Measurements from ENCODE around the gene ACP2. TPM values are rescaled to one million over a fixed set of nuclear protein-coding genes. Genes with fewer than 3 reads are reported as not detected.
A peak's percentile ranks its signal among the peaks of the same experiment; 100 is the strongest.

Gene ACP2
- total and polyA plus RNA-seq, 9 of the 15 experiments (the other 6 are each of a cell fraction or from before 2014, with no cell fraction given): 1.9 to 20.0 (median 11.6) TPM

DNA sequence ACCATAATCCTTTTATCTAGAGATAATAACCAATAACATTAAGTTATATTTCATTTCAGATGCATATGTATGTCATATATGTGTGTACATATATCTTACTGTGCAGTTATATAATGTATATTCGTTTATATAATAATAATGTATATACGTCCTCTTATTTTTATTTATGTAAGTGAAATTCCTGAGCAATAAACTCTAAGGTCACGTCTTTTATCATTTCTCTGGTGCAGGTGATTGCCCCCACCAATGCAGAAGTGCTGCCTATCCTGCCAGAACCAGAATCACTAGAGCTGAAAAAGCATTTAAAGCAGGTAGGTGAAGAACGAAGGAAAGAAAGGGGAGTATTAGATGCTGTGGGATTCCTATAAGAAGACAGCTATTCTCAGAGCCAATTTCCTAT, 30.2 kb upstream of the ACP2 start:
- H3K36me3 ChIP-seq (ENCODE audit: control insufficient read depth, insufficient read depth, low read length): peaks cover 90% of the 10 kb centered on the region
- no peak overlapping the region for H3K4me2 ChIP-seq (ENCODE audit: insufficient read depth, low read length)
- TF ChIP-seq ZNF277 (CRISPR knock-in tag; IDR thresholded peaks at IDR 0.05; ENCODE audit: borderline replicate concordance) (peak; percentile 68; the same call in 1 of the 2 replicates), ZNF512 (tag; IDR thresholded peaks at IDR 0.05) (0 out of 2 replicates have a peak, but pooled peaks have one; percentile 41), ZNF408 (CRISPR knock-in tag; IDR thresholded peaks at IDR 0.05; ENCODE audit: low read depth) (0 out of 2 replicates have a peak, but pooled peaks have one; percentile 57), ZNF407 (IDR thresholded peaks at IDR 0.05; ENCODE audit: low read depth) (no peak), SRSF7 (optimal IDR thresholded peaks at IDR 0.05; ENCODE audit: low read depth, low read length) (no peak), XRCC5 (IDR thresholded peaks at IDR 0.05; ENCODE audit: low read depth, low read length) (no peak), NFIX (CRISPR knock-in tag; IDR thresholded peaks at IDR 0.05; ENCODE audit: low read depth) (peak; percentile 41; the same call in 1 of the 2 replicates)
- TF ChIP-seq, protein P1, sequence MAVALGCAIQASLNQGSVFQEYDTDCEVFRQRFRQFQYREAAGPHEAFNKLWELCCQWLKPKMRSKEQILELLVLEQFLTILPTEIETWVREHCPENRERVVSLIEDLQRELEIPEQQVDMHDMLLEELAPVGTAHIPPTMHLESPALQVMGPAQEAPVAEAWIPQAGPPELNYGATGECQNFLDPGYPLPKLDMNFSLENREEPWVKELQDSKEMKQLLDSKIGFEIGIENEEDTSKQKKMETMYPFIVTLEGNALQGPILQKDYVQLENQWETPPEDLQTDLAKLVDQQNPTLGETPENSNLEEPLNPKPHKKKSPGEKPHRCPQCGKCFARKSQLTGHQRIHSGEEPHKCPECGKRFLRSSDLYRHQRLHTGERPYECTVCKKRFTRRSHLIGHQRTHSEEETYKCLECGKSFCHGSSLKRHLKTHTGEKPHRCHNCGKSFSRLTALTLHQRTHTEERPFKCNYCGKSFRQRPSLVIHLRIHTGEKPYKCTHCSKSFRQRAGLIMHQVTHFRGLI (CRISPR knock-in tag; IDR thresholded peaks at IDR 0.05): no peak
- ChIA-PET POLR2A (no interaction called here), CTCF (ENCODE audit: low intra/inter-chr PET ratio) (no interaction called here)
- WGBS (ENCODE audit: insufficient coverage, low coverage, missing lambda C conversion rate): 84% methylated on average over 4 of the region's 4 CpGs
- no peaks in the 10 kb centered on the region for H3K9me3 ChIP-seq (replicated peaks; ENCODE audit: control insufficient read depth, insufficient read depth, low read depth, low read length)
- H3K9ac ChIP-seq (ENCODE audit: insufficient read depth in 1 of 2, low read depth in 2 of 2, low read length in 2 of 2): no peak overlapping the region
- peaks cover 11 to 21% of the 10 kb centered on the region in 2 experiments for H3K4me1 ChIP-seq (replicated peaks in 1 of 2; ENCODE audit: control insufficient read depth in 2 of 2, insufficient read depth in 2 of 2, low read length in 2 of 2)
- H3K9me1 ChIP-seq (ENCODE audit: control insufficient read depth, insufficient read depth, low read length): peaks cover 4% of the 10 kb centered on the region
- intact Hi-C loops (cut with micrococcal nuclease) (no loop called here), in situ Hi-C loops (cut with MboI) (no loop called here)
- no peaks in the 10 kb centered on the region for H3K27me3 ChIP-seq (ENCODE audit: control insufficient read depth in 2 of 2, insufficient read depth in 2 of 2, low read length in 2 of 2)
- FAIRE-seq (no peak), ATAC-seq (no peak), DNase-seq (ENCODE audit: extremely low read depth in 1 of 4, low spot score in 3 of 4) (no peak)
- no peak overlapping the region for H2AFZ ChIP-seq (ENCODE audit: low read depth, low read length)
- H3K4me3 ChIP-seq: no peak overlapping the region
- H4K20me1 ChIP-seq (replicated peaks; ENCODE audit: control insufficient read depth, insufficient read depth, low read length): peaks cover 3% of the 10 kb centered on the region; the same call in 1 of the 2 replicates
- H3K79me2 ChIP-seq (ENCODE audit: control insufficient read depth, insufficient read depth, low read length): peaks cover 21% of the 10 kb centered on the region
- no TSS peak for BruUV-seq (replicated peaks)
- no peak overlapping the region for H3K27ac ChIP-seq (ENCODE audit: extremely low read depth, low read depth, low read length)

Measured in K562 (cell line).